PC-9 (cell line): ENCODE results near the gene SDC1. TPM values are rescaled to one million over a fixed set of nuclear protein-coding genes. Genes with fewer than 3 reads are reported as not detected.
"Not testable (repeated sequence)": the region's sequence is repeated elsewhere in the genome, so short reads cannot be mapped to it uniquely, and the experiment has no call there.

Experiments
- BruUV-seq: library from RNA; stranded (reverse); fragments of 400-500 nt; replicated peaks from 2 replicates; lab custom pipeline; 2021; lab: Mats Ljungman, UMichigan
- CTCF ChIA-PET: fragments of 300-600 bp; sonication (Branson Sonifier 250); formaldehyde crosslinking; loops from one replicate; lab custom pipeline; 2022; ENCODE audit warnings: antibody characterized with exemption; lab: Charles Lee
- POLR2A ChIA-PET: fragments of 300-600 bp; sonication (Branson Sonifier 250); formaldehyde crosslinking; loops from one replicate; lab custom pipeline; 2022; ENCODE audit warnings: antibody characterized with exemption; ENCODE audit not compliant: unreplicated experiment; lab: Charles Lee
- DNase-seq, 2 experiments: peaks; one replicate each; pipeline versions ENCODE4 v3.0.0 to v3.0.0-alpha.2; 2015 to 2022; ENCODE audit warnings: mixed read lengths in 1 of 2
- H2AFZ ChIP-seq: fragments of 200-600 bp; sonication (generic); 2 replicates; pipeline ENCODE4 v1.8.1; 2017; ENCODE audit warnings: antibody characterized with exemption
- H3F3A ChIP-seq: fragments of 200-600 bp; sonication (generic); 2 replicates; pipeline ENCODE4 v1.8.1; 2017; ENCODE audit warnings: antibody characterized with exemption, mild to moderate bottlenecking, low read depth; ENCODE audit not compliant: insufficient read depth
- H3K27ac ChIP-seq: fragments of 200-600 bp; sonication (generic); 2 replicates; pipeline ENCODE4 v1.6.1; 2016; ENCODE audit warnings: mixed run types
- H3K27me3 ChIP-seq: fragments of 200-600 bp; sonication (generic); 2 replicates; pipeline ENCODE4 v1.6.1; 2016; ENCODE audit warnings: low read depth, mixed run types; ENCODE audit not compliant: insufficient read depth
- H3K36me3 ChIP-seq: fragments of 200-600 bp; sonication (generic); 2 replicates; pipeline ENCODE4 v1.6.1; 2016; ENCODE audit warnings: low read depth, mixed run types
- H3K4me1 ChIP-seq: fragments of 200-600 bp; sonication (generic); replicated peaks from 2 replicates; pipeline ENCODE4 v1.6.1; 2016; ENCODE audit warnings: mixed run types; ENCODE audit not compliant: insufficient read depth
- H3K4me2 ChIP-seq: fragments of 200-600 bp; sonication (generic); 2 replicates; pipeline ENCODE4 v1.6.1; 2017; ENCODE audit warnings: mixed run types
- H3K4me3 ChIP-seq: fragments of 200-600 bp; sonication (generic); 2 replicates; pipeline ENCODE4 v1.6.1; 2016; ENCODE audit warnings: mixed run types
- H3K79me2 ChIP-seq: fragments of 200-600 bp; sonication (generic); 2 replicates; pipeline ENCODE4 v1.6.1; 2017; ENCODE audit warnings: low read depth, mixed run types
- H3K9me2 ChIP-seq: fragments of 200-600 bp; sonication (generic); 2 replicates; pipeline ENCODE4 v1.8.1; 2017; ENCODE audit warnings: mild to moderate bottlenecking; ENCODE audit not compliant: insufficient read depth
- H3K9me3 ChIP-seq: fragments of 200-600 bp; sonication (generic); 2 replicates; pipeline ENCODE4 v1.8.1; 2016; ENCODE audit warnings: low read depth; ENCODE audit not compliant: insufficient read depth
- H4K20me1 ChIP-seq: fragments of 200-600 bp; sonication (generic); 2 replicates; pipeline ENCODE4 v1.8.1; 2017; ENCODE audit not compliant: insufficient read depth
- EZH2 ChIP-seq: fragments of 200-600 bp; sonication (generic); IDR thresholded peaks from 2 replicates; pipeline ENCODE4 v1.8.0; 2017; ENCODE audit warnings: antibody characterized with exemption, low read depth
- intact Hi-C: fragments of 100-400 bp; cut with micrococcal nuclease; formaldehyde crosslinking; loops from one replicate; pipeline ENCODE4 v1.10.0; 2022; ENCODE audit not compliant: unreplicated experiment
- total RNA-seq: library from RNA; stranded (reverse); gene quantifications from 2 replicates; pipeline ENCODE4 v1.2.3, GENCODE V29; 2021
- TF ChIP-seq, protein P1 (sequence below): fragments of 200-600 bp; sonication (generic); conservative IDR thresholded peaks from 2 replicates; pipeline ENCODE4 v1.6.1; 2017; ENCODE audit warnings: mixed run types, antibody characterized with exemption, mild to moderate bottlenecking, moderate library complexity

The SDC1 gene
- total RNA-seq, 1 experiment from 2014 or later = 128 TPM

DNA sequence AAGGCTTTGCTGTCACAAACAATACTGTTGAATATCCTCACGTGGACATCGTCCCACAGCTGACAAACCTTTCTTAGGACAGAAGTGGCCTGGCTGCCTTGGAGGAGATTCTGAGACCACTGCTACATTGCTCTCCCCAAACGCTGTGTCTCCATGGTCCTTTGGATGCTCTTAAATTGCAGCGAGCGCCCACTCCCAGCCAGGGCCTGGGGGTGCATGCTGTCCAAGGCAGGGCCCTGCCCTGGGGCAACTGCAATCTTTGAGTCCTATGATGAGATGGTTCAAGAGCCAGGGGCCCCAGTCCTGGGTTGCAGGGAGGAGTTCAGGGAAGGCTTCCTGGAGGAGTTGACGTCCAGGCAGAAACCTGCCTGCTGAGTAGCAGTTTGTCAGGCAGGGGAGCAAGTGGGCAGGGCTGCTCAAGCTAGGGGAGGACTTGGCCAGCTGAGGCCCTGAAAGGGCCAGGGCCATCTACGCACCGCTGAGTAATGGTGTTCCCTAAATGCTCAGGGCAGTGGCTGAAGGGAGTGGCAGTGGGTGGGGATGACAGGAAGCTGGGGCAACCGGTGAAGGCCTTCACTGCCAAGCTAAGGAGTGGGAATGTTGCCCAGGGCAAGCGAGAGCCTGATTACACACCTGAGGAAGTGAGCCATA lies 10.8 kb upstream of the SDC1 start:
- peak overlapping the region; percentile 49 for H3K4me2 ChIP-seq
- TF ChIP-seq, protein P1, sequence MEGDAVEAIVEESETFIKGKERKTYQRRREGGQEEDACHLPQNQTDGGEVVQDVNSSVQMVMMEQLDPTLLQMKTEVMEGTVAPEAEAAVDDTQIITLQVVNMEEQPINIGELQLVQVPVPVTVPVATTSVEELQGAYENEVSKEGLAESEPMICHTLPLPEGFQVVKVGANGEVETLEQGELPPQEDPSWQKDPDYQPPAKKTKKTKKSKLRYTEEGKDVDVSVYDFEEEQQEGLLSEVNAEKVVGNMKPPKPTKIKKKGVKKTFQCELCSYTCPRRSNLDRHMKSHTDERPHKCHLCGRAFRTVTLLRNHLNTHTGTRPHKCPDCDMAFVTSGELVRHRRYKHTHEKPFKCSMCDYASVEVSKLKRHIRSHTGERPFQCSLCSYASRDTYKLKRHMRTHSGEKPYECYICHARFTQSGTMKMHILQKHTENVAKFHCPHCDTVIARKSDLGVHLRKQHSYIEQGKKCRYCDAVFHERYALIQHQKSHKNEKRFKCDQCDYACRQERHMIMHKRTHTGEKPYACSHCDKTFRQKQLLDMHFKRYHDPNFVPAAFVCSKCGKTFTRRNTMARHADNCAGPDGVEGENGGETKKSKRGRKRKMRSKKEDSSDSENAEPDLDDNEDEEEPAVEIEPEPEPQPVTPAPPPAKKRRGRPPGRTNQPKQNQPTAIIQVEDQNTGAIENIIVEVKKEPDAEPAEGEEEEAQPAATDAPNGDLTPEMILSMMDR = no peak
- TF ChIP-seq EZH2 = no peak
- H3K4me1 ChIP-seq = peaks cover 57% of the 10 kb centered on the region
- no peak overlapping the region for H3K4me3 ChIP-seq
- no peaks in the 10 kb centered on the region for H3K27me3 ChIP-seq
- H2AFZ ChIP-seq = no peak overlapping the region
- no TSS peak for BruUV-seq
- H3K9me2 ChIP-seq = no peaks in the 10 kb centered on the region
- H4K20me1 ChIP-seq = no peaks in the 10 kb centered on the region
- intact Hi-C loops = loop anchor here (2.0 kb wide), 1 partner anchor 55 kb away; no protein-coding TSS in a partner anchor
- ChIA-PET POLR2A (interaction anchor here (0.5 to 0.6 kb wide), 6 partner anchors 10 to 958 kb away, joined by 3 to 6 read pairs (median 4); no protein-coding TSS in a partner anchor), CTCF (interaction anchor here (0.6 kb wide), 4 partner anchors 10 to 130 kb away, joined by 3 to 10 read pairs (median 3); no protein-coding TSS in a partner anchor)
- no peaks in the 10 kb centered on the region for H3K79me2 ChIP-seq
- H3K36me3 ChIP-seq = no peaks in the 10 kb centered on the region
- H3K9me3 ChIP-seq = no peaks in the 10 kb centered on the region
- H3F3A ChIP-seq = peaks cover 56% of the 10 kb centered on the region
- H3K27ac ChIP-seq = peak overlapping the region; percentile 99
- peak; percentile 91 to 98 for DNase-seq

DNA sequence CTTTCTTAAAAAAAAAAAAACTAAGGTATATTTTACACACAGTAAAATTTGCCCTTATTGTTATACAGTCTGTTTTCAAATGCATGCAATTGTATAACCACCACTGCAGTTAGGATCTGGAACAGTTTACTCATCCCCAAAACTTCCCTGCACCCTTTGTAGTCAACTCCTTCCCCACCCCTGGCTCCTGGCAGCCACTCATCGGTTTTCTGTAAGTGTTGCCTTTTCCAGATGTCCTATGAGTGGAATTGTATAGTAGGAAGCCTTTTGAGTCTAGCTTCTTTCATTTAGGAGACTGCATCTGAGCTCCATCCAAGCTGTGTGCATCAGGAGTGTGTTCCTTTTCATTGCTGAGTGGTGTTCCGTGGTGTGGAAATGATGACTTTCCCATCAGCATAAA lies 9.7 kb upstream of the SDC1 start:
- BruUV-seq, H3K9me2 ChIP-seq, H2AFZ ChIP-seq, H3K36me3 ChIP-seq, H3K9me3 ChIP-seq, CTCF ChIA-PET, H4K20me1 ChIP-seq, DNase-seq, H3K4me2 ChIP-seq, H3K4me3 ChIP-seq, POLR2A ChIA-PET, H3K27me3 ChIP-seq, H3K79me2 ChIP-seq: not testable (repeated sequence)
- H3K27ac ChIP-seq = peak overlapping the region; percentile 99; the same call in 1 of the 2 replicates
- peaks cover 66% of the 10 kb centered on the region for H3K4me1 ChIP-seq
- intact Hi-C loops = loop anchor here (5.0 kb wide), 2 partner anchors 182 to 447 kb away; partner anchors contain the start of gene LAPTM4A
- peaks cover 58% of the 10 kb centered on the region for H3F3A ChIP-seq

- Histone ChIP-seq H3K9me2 (no peaks in the 10 kb centered on the region), H3K4me3 (peak overlapping the region; percentile 48; the same call in 1 of the 2 replicates), H3K79me2 (no peaks in the 10 kb centered on the region), H3K4me2 (peak overlapping the region; percentile 91), H3F3A (peaks cover 58% of the 10 kb centered on the region), H3K4me1 (peaks cover 66% of the 10 kb centered on the region), H3K36me3 (no peaks in the 10 kb centered on the region), H2AFZ (no peak overlapping the region), H4K20me1 (no peaks in the 10 kb centered on the region), H3K9me3 (no peaks in the 10 kb centered on the region), H3K27me3 (no peaks in the 10 kb centered on the region), H3K27ac (peak overlapping the region; percentile 99)
- TF ChIP-seq EZH2 = no peak
- TF ChIP-seq, protein P1 = no peak
- intact Hi-C loops = loop anchor here (1.0 to 5.0 kb wide), 5 partner anchors 9 to 446 kb away; partner anchors contain the start of gene LAPTM4A
- POLR2A ChIA-PET = interaction anchor here (0.5 to 1.1 kb wide), 8 partner anchors 8 to 263 kb away, joined by 3 to 19 read pairs (median 6); partner anchors contain the start of genes LAPTM4A and SDC1
- DNase-seq = peak; percentile 81 to 100
- no TSS peak for BruUV-seq
- CTCF ChIA-PET = interaction anchor here (0.6 to 2.5 kb wide), 10 partner anchors 11 to 1792 kb away, joined by 3 to 11 read pairs (median 5); no protein-coding TSS in a partner anchor
Measured at GRCh38 chr2:20232837-20233207, 7.9 kb upstream of the SDC1 start.
